HG03469 (cell line): Measurements from ENCODE around the gene SPATA6.
A peak's percentile ranks its signal among the peaks of the same experiment; 100 is the strongest.
"Not testable (repeated sequence)": the region's sequence is repeated elsewhere in the genome, so short reads cannot be mapped to it uniquely, and the experiment has no call there.

ENCODE experiments used
- ATAC-seq: cut with Tn5 transposase; IDR thresholded peaks from one replicate; pipeline ENCODE4 v1.9.1; 2021; ENCODE audit warnings: mild to moderate bottlenecking, moderate library complexity, moderate number of reproducible peaks; ENCODE audit not compliant: unreplicated experiment

Gene SPATA6

DNA sequence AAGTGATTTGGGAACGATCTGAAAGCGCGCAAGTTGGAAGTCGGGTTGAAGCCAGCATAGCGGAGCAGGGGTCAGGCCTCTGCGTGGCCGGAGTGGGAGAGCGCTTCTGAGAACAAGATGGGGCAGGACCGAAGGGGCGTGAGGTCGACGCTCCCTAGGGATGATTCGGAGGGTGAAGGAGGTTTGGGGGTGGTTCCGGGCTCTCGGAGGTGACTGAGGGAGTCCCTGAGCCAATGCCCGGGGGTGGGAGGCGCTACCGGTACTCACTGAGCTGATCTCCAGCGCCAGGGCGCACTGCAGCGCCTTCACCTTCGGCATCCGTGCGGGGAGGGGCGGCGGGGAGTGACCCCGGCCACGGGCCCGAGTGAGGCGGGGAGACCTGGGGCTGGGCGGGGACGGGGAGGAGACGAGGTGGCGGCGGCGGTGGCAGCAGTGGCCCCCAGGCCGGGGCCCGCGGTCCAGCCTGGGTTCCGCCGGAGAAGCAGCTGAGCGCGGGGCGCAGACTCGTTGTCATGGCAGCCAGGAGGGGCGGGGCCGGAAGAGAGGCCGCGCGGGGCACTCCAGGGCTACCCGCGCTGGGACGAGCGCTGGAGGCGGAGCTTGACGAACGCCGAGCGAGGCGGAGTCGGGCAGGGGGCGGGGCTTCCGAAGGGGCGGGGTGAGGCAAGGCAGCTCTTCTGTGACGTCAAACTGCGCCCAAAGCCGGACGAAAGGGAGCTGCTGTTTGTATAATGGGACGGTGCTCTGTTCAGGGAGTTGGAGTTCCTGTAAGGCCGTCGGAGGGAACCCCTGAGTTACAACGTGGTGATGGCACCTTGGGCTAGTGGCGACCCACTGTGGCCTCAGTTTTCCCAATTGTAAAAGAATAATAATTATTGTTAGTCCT is at the start of gene SPATA6:
TSS of gene SPATA6 (minus strand) at position 514 of the 886 bp plus-strand sequence. CDS start at position 318, 196 bp downstream.
- ATAC-seq = peak; percentile 97

DNA sequence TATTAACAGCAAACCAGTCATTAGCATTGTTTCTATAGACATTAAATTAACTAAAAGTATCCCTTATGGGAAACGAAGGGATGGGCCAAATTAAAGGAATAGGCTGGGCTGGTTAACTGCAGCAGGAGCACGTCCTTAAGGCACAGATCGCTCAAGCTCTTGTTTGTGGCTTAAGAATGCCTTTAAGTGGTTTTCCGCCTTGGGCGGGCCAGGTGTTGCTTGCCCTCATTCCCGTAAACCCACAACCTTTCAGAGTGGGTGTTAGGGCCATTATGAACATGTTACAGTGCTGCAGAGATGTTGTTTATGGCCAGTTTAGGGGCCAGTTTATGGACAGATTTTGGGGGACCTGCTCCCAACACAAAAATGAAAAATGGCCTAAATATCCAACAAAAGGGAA is 47.9 kb upstream of the SPATA6 start:
- ATAC-seq = not testable (repeated sequence)

DNA sequence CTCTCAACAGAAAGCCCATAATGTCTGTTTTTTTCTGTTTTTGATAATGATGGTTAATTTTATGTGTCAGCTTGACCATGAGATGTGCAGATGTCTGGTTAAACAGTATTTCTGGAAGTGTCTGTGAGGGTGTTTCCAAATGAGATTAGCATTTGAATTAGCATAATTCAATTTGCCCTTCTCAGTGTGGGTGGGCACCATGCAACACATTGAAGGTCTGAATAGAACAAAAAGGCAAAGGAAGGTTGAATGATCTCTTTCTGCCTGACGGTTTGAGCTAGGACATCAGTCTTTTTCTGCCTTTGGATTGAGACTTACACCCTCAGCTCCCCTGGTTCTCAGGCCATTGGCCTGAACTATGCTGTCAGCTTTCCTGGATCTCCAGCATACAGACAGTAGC is 34.9 kb upstream of the SPATA6 start:
- no peak for ATAC-seq

DNA sequence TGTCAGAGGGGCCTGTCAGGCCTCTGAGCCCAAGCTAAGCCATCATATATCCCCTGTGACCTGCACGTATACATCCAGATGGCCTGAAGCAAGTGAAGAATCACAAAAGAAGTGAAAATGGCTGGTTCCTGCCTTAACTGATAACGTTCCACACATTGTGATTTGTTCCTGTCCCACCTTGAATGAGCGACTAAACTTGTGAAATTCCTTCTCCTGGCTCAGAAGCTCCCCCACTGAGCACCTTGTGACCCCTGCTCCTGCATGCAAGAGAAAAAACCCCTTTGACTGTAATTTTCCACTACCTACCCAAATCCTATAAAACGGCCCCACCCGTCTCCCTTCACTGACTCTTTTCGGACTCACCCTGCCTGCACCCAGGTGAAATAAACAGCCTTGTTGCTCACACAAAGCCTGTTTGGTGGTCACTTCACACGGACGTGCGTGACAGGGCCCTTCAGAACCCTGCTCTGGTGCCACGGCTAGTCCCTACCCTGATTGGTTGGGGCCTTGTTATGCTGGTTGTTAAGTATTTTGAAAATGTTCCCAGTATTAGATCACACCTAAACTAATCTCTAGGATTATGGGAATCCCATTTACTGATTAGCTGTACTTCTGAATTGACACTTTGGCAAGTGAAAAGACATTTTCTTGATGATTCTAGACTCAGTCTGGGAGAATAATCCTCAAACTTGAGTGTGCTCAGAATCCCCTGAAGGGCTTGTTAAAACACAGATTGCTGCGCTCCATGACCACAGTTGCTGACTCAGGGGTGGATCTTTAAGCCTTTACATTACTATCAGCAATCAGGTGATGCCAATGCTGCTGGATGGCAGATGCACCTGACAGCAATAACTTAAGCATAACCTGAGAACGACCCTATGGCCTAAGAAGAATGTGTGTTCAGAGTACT is 28.8 kb upstream of the SPATA6 start:
- ATAC-seq = no peak

DNA sequence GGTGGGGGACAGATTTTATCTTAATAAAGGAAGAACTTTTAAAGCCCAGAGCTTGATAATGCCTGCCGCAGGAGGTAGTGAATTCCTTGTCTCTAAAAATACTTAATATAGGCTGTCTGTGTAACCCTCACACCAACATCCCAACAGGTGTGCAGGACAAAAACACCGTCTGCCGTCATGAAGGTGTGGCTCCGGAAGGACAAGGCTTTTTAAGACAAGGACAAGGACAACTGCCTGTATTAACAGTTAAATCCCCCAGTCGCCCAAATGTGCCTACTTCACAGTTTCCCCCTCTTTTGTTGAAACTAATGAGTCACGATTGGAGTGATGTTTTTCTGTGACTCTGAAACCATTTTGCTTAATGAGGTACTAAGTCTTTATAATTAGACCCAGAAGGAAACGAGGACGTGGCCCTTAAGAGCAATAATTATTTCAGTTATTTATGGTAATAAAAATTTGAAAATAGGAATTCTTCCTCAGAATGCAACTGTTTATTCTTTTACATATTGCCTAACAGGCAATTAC is 27.3 kb upstream of the SPATA6 start:
- ATAC-seq = no peak

DNA sequence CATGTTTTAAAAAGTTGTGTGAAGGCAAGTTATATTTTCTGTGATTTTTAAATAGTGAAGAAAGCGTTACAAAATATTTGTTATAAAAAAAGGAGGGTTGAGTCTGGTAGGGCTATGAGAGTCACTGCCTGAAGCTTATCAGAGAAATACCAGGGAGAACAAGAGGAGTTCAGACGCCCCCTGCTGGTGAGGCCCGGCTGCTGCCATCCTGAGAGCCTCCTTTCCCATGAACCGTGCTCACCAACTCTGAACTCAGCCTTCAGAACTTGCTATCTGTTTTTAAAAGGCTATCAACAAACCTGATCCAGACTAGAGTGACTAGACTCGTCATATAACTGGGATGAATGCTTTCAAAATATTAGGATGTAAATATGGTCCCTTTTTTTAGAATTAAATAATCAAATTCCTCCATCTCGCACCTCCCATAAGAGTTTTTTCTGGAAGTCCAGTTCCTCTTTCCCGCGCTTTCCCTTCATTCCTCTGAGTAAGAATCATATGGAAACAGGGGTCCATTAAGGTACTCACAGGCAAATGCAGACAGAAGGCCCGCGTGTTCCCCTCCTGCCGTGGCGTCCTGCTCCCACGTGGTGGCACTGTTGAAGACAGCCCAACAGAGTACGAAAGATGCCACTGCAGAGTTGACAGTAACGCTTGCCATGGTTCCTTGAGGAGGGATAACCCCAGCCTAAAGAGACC is 26.2 kb upstream of the SPATA6 start:
- peak; percentile 89 for ATAC-seq

DNA sequence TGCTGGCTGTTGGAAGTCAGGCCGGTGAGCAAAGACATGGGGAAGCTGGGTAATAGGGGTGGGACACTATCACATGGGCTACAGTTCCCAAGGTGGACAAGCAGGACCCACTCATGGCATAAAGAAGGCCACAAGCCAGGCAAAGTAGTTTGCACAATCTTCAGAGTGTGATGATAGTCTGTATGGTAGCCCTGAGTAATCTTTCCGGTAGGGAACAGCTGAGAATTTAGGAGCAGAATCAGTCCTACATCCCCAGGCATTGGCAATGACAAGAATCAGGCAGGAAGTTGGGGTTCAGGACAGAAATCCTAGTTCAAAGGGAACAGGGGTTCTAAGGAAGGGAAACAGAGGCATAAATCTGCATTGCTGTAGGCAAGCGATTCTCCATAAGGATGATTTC is 23.9 kb upstream of the SPATA6 start:
- ATAC-seq = no peak

DNA sequence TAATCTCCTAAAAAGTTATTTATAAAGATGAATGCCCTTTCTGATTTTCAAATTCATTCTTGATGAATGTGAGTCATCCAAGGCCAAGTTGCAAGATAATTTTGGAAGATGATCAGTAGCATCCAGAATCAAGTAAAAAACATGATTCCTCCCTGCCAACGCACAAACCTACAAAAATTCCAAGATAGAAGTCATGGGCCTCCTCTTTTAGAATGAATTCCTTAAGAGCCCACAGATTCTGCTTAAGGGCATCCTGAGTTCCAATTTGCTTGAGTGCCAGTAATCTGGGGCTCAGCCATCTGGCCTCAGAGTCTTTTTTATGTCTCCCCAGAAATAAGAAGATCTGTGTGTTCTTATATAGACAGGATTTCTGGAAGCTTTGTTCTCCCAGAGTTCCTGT is 23.2 kb upstream of the SPATA6 start:
- no peak for ATAC-seq

DNA sequence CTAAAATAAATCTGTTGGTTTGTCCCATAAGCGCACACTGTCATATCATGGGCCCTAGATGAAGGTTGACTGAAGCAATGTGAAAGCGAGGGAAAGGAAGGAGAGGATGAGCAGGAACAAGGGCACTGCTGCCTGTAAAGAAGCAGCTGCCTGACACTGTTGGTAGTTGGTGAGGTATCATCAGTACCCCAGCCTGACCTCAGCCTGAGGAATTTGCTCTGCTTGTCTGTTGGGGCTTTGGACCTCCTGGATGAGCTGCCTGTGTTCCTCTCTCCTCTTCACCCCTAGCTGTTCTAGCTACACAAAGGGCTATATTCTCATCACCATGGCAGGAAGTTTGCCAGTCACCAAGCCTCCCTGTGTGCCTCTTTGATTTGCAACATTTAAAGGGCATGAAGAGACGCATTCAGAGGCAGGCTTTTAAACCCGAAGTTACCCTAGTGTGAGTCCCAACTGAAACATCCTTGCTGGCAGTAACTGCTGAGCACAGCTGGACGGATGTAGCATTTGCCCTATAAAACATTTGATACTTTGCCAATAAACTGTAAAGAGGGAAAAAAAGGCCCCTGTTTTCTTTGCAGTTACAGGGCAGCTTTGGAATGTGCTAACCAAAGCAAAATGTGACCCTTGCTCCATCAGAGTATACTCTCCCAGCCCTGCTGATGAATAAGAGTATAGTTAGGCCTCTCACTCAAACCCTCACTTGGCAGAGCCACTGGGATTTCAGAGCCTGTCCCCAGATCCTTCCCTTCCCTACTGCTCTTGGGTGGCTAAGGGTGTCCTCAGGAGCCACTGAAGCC is 22.2 kb upstream of the SPATA6 start:
- ATAC-seq = no peak

DNA sequence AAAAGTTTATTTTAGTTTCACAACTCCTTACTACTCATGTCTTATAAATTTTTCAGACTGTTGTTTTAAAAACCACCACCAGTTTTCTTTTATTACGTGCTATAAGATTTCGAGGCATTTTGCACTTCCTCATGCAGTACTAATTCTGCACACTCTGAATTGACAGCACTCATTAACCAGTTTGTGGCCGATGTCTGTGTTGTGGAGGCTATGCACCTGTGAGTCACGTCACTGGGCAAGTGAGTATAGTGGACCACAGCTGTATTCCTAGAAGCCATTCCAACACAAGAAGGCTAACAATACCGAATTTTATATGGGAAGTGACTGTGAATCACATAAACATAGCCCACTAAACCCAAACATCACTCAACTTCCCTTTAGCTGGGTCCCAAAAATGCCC is 21.0 kb upstream of the SPATA6 start:
- no peak for ATAC-seq

DNA sequence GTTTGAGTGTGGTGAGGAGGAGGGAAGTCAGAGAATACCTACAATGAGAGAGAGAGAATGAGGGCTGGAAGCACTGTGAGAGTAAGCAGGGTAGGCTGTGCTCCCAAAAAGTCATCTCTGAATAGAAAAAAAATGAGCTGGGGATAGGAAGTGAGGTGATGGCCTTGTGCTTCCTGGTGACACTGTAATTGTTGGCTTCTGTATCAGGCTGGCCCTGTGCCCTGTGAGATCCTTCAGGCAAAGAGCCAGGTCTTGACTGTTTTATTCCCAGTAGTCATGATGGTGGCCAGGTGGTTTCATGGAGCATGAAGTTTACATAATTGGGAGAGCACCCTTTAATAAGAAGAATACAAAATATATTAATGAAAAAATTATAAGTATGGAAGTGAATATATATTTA is 20.4 kb upstream of the SPATA6 start:
- ATAC-seq = no peak

DNA sequence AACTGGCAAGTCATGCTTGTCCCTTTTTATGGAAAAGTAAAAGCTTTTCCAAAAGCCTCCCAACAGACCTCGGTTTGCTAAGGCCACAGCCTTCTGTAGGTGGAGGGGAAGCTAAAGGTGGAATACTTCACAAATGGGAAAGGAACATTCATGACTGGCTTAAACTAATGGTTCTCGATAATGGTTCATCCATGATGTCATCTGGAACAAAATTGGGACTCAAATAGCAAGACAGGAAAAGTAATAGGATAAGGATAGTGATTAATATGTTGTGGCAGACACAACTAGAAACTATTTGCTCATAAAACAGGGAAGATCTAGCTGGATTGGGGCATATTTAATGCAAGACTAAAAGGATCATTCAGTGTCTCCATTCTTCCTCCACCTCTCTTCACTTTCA is 16.7 kb upstream of the SPATA6 start:
- ATAC-seq = no peak

DNA sequence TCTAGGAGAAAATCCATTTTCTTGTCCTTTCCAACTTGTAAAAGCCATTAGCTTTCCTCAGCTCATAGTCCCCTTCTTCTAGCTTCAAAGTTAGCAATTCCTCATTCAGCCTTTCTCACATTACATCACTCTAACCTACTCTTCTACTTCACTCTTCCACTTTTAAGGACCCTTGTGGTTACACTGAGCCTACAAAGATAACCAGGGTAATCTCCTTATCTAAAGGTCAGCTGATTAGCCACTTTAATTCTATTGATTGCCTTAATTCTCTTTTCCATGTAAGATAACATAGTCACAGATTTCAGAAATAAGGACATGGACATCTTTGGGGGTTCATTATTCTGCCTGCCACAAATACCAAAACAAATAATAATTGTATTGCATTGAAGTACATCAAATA is 8.5 kb upstream of the SPATA6 start:
- no peak for ATAC-seq

DNA sequence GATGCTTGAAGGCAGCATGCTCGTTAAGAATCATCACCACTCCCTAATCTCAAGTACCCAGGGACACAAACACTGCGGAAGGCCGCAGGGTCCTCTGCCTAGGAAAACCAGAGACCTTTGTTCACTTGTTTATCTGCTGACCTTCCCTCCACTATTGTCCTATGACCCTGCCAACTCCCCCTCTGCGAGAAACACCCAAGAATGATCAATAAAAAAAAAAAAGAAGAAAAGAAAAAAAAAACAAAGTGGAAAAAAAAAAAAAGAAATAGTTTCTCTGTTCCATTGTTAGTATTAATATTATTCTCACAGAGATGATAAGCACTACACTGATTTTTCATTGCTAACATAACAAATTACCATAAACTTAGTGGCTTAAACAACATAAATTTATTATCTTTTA is 8.0 kb upstream of the SPATA6 start:
- not testable (repeated sequence) for ATAC-seq

DNA sequence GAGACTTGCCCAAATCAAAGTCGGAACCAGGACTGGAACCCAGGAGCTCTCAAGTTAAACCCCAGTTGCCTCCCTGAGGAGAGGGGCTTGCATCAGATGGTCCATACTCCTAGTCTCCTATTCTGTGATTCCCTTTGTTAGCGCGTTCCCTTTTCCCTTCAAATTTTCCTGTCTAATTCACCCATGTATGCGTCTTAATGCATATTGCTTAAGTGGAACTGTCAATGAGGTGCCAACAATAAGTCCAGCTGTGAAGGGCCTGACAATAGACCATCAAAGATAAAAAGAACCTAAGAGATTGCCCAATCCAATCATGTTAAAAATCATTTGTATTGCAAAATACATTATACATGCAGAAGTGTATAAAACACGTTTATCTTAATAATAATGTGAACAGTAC is 634 bp upstream of the SPATA6 start:
- no peak for ATAC-seq

DNA sequence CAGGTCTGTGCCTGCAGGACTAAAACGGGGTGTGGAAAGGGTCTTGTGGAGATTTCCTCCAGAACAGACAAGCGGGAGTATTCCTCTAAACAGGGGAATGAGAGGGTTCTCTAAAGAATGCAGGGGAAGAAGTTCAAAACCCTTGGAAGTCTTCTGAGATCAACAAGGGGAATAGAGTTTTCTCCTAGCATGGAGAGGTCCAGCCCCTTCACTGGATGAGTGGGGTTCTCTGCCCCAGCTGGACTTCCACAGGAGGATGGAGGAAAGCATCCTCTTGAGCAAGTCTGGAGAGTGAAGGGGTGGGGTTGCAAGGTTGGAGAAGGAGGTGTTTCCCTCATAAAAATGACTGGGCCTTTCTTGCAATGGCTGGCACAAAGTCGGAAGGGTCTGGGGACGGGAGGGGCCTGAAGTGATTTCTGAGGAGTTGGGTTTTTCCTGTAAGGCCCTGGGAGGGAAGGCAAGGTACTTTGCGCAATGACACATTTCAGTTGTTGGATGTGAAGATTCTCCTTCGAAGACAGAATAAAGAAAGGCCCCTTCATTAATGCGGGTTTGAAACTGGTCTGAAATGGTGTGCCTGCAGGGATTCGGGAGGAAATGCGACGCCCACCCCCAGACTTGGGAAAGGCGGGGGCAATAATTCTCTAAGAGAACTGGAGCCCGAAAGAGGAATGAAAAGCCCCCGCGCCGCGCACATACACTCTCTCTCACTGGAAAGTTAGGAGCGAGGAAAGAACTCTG is 884 bp downstream of the SPATA6 start:
- ATAC-seq = no peak

DNA sequence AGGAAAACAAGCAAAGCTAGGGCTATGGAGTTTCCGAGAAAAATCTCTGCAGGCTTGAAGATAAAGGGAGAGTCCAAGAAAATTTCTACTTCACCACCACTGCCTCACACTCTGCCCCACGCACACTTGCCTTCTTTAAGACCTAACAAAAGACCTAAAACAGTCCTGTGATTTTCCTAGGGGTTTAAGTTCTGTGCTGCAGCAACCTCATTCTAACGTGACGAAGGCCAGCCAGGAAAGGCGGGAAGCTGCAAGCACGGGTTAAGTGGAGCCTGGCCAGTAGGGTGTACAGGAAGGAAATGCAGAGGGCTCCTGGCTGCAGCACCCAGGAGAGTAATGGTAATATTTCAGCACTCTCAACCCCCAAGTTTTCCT is 1.5 kb downstream of the SPATA6 start:
- ATAC-seq = no peak

DNA sequence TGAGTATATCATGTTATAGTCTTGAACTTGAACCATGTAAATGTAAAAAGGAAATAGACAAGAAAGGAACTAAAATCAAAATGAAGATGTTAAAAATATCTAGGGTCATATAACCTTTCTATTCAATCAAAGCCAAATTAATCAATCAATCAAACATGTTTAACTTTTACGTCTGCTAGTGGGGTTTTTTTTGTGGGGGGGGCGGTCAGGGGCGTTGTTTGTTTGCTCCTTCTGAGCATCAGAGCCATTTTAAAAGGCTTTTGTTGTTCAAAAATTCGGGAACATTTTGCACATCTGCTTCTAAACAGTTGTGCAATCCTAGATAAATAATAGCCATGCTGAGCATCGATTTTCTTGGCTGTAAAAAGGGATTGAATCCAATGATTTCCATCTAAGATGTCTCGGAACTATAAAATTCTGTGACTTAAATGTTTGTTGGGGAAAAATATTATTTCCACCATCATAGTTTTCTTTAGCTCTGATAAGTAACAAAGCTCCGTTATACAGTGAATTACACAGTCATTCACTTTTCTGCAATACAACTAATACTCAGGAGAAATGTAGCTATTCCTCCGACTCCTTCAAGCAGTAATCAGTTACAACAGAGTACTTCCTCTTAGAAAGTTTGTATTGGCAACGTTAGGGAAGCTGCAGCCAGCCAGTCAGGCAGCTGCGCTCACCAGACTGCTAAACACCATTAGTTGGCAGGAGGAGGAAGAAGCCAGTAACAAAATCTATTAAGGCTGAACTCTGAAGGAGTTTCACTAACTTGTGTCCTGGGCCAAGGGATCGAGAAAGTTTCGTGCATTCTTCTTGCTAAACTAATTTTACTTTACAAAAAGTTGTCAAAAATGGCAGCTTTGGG is 2.2 kb downstream of the SPATA6 start:
- no peak for ATAC-seq

DNA sequence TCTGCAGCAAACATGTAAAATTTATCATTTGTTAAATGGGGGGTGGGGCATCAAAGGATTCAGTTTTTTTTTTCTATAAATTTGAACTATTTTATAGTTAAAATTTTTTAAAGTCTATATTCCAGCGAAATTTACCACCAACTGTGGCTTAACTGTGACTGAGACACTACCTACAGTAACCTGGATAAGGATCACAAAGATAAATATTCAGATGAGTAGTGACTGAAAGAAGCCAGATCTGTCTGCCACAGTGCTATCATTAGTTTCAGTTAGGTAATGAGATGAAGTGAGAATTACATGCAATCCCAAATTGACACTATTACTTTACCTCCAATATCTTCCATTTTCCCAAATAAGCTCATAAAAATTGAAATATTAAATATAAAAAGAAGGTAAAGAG is 5.4 kb downstream of the SPATA6 start:
- ATAC-seq = no peak
